ENCODE results near the gene PSTPIP1.

The PSTPIP1 gene

DNA sequence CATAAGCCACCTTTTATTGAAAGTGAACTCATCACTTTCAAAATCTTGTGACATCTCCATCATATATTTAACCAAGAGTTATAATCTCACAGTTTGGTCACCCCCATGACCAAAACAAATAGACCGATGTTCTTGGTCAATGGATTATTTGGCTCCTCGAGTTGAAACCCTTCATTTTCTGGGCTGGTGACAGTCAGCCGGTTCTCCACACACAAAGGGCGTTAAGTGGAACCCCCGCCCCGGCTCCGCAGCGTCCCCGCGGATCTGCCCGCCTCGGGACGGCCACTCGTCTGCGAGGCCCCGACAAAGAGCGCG, 75.2 kb downstream of the PSTPIP1 start:
- DNase-seq (ENCODE audit: low read depth in 2 of 2), result no peak

DNA sequence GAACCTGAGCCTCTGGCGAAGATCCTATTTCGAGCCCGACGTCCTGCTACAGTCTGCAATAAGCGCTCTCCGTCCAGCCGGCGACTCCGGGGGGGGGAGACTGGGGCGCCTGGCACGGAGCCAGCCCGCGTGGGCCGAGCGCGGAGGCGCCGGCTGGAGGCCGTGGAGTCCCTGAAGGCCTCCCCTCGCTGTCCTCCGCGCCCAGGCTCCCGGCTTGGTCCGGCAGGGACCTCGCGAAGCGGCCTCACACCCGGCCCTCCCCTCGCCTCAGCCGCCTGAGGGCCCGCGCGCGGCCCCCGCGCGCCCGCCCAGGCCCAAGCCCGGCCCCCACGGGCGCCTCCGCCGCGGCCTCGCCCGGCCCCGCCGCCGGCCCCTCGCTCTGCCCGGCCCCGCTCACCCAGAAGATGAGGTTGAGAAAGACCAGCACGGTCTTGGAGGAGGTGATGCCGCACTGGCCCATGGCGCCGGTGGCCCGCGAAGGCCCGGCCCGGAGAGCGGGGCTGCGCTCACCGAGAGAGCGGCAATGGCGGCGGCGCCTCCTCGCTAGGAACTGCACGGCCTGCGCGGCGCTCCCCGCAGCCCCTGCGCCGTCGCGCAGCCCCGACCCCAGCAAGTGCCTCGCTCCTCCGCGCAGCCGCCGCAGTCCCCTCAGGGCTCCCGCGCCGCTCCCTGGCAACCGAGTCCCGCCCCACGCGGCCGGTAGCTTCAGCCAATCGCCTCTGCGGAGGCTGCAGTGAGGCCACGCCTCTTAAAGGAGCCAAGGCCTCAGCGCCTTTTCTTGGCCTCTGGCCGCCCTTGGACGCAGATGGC, 75.8 kb downstream of the PSTPIP1 start, which contains the start of gene TSPAN3:
TSS of gene TSPAN3 (minus strand) at position 615 of the 810 bp plus-strand sequence. CDS start at position 460, 155 bp downstream.
- DNase-seq (ENCODE audit: low read depth in 2 of 2), result peak; percentile 88 to 89

DNA sequence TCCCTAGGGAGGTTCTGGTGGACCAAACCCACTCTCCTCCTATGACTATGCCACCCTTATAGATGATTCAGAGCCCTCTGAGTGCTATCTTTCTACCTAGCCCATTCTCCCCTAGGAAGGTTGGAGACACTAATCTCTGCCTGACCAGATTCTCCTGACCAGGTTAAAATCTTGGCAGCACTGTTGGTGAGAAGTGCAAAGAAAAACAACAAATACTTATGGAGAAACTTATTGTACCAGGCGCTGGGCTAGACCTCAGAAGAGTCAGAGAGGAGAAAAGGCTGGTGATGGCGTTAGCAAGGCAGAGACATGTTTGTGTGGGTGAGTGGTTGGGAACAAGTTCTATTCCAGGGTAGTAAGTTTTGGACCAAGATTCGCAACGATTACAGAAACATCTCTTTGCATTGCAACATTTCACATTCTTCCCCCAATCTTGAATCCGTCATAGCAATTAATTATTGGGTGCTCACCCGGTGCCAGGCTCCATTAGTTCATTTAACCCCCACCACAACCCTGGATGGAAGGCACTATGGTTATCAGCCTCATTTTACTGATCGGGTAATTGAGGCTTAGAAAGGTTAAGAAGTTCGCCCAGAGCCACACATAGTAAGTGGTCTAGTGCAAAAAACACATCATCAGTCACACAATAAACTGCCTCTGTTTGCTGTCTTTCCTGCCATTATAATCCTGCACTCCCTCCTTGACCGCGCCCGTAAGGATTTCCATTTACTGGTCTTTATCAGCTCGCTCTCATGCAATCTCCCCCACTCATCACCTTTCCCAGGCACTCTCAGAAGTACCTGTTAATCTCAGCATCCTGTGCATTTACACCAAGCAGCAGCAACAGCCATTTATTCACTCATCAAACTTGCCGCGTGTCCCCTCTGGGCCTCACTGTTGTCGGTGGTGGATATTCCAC, 76.6 kb downstream of the PSTPIP1 start:
- DNase-seq (ENCODE audit: low read depth in 2 of 2), result no peak

DNA sequence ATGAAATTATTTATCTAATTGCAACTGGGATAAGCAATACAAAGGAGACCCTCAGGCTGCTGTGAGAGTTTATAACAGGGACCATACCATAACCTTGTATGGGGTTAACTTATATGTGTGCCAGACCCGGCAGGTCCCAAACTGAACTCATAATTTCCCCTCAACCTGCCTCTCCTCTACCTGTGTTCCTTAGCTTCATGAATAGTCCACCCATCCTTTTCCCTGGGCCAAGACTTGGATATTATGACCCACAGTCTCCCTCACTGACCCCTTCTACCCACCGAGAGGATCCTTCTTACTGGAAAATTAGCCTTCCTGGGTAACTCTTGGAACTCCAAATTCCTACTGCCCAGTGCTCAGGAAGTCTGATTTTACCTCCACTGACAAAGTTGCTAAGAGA, 79.4 kb downstream of the PSTPIP1 start:
- no peak for DNase-seq (ENCODE audit: low read depth in 2 of 2)

GRCh38 chr15:77075528-77075927, 80.6 kb downstream of the PSTPIP1 start:
- no peak for DNase-seq (ENCODE audit: low read depth in 2 of 2)

DNA sequence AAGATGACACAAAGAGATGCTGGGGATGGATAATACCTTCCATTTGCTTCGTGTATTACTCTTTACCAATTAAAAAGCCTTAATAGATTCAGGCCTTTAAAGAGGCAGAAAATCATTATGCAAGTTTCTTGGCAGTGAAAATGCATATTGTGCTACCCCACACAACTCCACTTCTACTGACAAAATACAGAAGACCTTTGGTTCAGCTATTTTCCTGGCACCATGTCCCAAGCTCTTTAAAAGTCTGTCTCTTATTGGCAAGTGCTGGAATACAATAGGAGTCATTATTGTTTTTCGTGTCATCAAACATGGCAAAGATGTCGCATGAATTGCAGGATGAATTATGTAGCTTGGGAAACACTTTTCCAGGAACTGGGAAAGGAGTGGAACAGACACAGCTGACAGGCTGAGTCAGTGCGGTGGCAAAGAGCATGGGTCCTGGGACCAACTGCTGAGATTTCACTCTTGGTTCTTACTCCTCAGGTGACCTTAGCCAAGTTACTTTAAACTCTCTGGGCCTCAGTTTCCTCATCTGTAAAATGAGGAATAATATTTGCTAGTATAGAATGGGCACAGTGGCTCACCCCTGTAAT, 81.5 kb downstream of the PSTPIP1 start:
- DNase-seq (ENCODE audit: low read depth in 2 of 2), result no peak

DNA sequence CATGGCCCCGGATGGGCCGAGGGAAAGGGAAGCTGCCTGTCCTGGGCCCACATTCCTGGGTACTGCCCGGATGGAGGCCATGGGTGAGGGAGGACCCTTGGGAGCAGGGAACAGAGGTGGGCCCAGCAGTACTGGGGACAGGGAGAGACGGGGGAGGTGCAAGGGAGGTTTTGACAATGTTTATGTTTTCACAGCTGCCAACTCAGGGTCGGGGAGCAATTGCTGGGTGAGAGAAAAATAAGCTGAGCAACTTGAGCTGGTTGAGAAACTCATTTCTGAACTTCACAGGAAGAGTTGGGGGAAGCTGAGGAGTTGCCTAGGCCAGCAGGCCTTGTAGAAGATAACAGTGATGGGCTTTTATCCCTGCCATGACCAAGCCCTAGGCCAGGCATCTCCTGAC, 87.0 kb downstream of the PSTPIP1 start:
- no peak for DNase-seq (ENCODE audit: low read depth in 2 of 2)

GRCh38 chr15:77083381-77084160, 88.6 kb downstream of the PSTPIP1 start:
- peak in 1 of 2 donors; percentile 31 for DNase-seq (ENCODE audit: low read depth in 2 of 2)

- no peak for DNase-seq (ENCODE audit: low read depth in 2 of 2)
These were observed 89.5 kb downstream of the PSTPIP1 start for GRCh38 chr15:77084436-77084835.

DNA sequence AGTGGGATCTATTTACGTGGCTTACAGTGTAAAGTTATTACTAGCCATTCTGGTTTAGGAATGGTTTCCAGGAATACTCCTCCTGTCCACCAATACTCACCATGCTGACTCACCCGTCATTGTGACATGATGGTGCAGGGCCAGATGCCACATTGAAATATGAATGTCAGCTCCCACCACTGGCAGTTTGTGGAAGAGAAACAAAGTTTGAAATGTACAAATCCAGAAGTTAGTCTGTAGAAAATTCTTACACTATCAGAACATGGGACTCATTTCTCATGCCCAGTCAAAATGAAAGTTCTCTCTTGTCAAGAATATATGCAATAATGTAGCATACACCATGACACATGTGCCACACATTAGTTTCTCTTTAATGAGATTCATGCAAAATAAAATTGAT, 90.4 kb downstream of the PSTPIP1 start:
- DNase-seq (ENCODE audit: low read depth in 2 of 2), result no peak

Data from stimulated activated CD8-positive, alpha-beta memory T cell treated with anti-CD3 and anti-CD28 coated beads, Interleukin-2, amount 100 ng/mL, for 1 hour (primary cell).